A549 (cell line): ENCODE data around the gene ZBTB8OS. TPM values are rescaled to one million over a fixed set of nuclear protein-coding genes. Genes with fewer than 3 reads are reported as not detected.
"Not testable (repeated sequence)": the region's sequence is repeated elsewhere in the genome, so short reads cannot be mapped to it uniquely, and the experiment has no call there.

ENCODE experiments used
- ATAC-seq, 2 experiments: fragments of 200-7000 bp in 1 of 2; fragments of >200 bp in 1 of 2; cut with Nextera tagmentation in 1 of 2; cut with Tn5 transposase in 1 of 2; 3 replicates each; pipeline versions ENCODE4 v1.8.0 to v1.9.1; 2018 to 2020; ENCODE audit warnings: mild to moderate bottlenecking in 1 of 2, moderate library complexity in 1 of 2
- CTCF ChIA-PET: fragments of 300-600 bp; sonication (Branson Sonifier 250); formaldehyde crosslinking; extraction: SDS; loops from one replicate; lab custom pipeline; 2021; ENCODE audit warnings: antibody characterized with exemption, inconsistent platforms; lab: Yijun Ruan, JAX
- POLR2A ChIA-PET: fragments of 350-600 bp; formaldehyde crosslinking; extraction: SDS; loops from one replicate; lab custom pipeline; 2021; ENCODE audit warnings: antibody characterized with exemption, inconsistent platforms; lab: Yijun Ruan, JAX
- DNase-seq, 2 experiments: peaks; one replicate each; pipeline versions ENCODE4 v3.0.0 to v3.0.0-alpha.2; 2011 to 2016; ENCODE audit warnings: low read depth in 1 of 2, low spot score in 1 of 2
- FAIRE-seq: peaks from 2 replicates; lab custom pipeline; 2011; peaks lifted over from hg19 to GRCh38; lab: Jason Lieb, UNC
- H3K27ac ChIP-seq, 2 experiments: fragments of >200 bp; sonication (Bioruptor Twin); formaldehyde crosslinking; 3 replicates each; pipeline ENCODE4 v1.5.1; 2016 to 2017
- H3K4me1 ChIP-seq: fragments of >200 bp; sonication (Bioruptor Twin); formaldehyde crosslinking; 3 replicates; pipeline ENCODE4 v1.6.1; 2016
- H3K4me2 ChIP-seq: fragments of >200 bp; sonication (Bioruptor Twin); formaldehyde crosslinking; 3 replicates; pipeline ENCODE4 v1.6.1; 2016
- H3K4me3 ChIP-seq: fragments of >200 bp; sonication (Bioruptor Twin); formaldehyde crosslinking; 3 replicates; pipeline ENCODE4 v1.5.1; 2016
- H3K9me3 ChIP-seq: fragments of >200 bp; sonication (Bioruptor Twin); formaldehyde crosslinking; 3 replicates; pipeline ENCODE4 v1.6.1; 2016
- BHLHE40 ChIP-seq: IDR thresholded peaks from 2 replicates; pipeline ENCODE4 v1.6.1; 2012; ENCODE audit warnings: low read depth, low read length, inconsistent platforms
- CBX2 ChIP-seq: fragments of 200-600 bp; sonication (generic); IDR thresholded peaks from 2 replicates; pipeline ENCODE4 v1.6.1; 2016; ENCODE audit warnings: low read depth, mild to moderate bottlenecking, borderline replicate concordance
- CBX8 ChIP-seq: fragments of 200-600 bp; sonication (generic); IDR thresholded peaks from 2 replicates; pipeline ENCODE4 v1.6.1; 2016
- CEBPB ChIP-seq, 2 experiments: fragments of >200 bp in 1 of 2; sonication (Bioruptor Twin) in 1 of 2; formaldehyde crosslinking in 1 of 2; IDR thresholded peaks; 2 replicates each; pipeline ENCODE4 v1.6.1; 2012 to 2016
- EP300 ChIP-seq, 2 experiments: fragments of >200 bp; sonication (Bioruptor Twin); formaldehyde crosslinking; IDR thresholded peaks; 2 replicates in 1 of 2; 3 replicates in 1 of 2; pipeline ENCODE4 v1.6.1; 2016 to 2017
- FOSB ChIP-seq: fragments of 250-450 bp; sonication (Bioruptor Pico); IDR thresholded peaks from 2 replicates; pipeline ENCODE4 v1.5.0; 2020; ENCODE audit warnings: mild to moderate bottlenecking, moderate library complexity
- GATA3 ChIP-seq: IDR thresholded peaks from 2 replicates; pipeline ENCODE4 v1.6.1; 2012; ENCODE audit warnings: borderline replicate concordance
- HOXA7 ChIP-seq: fragments of 250-450 bp; sonication (Bioruptor Pico); IDR thresholded peaks from 2 replicates; pipeline ENCODE4 v1.5.0; 2020; ENCODE audit warnings: mild to moderate bottlenecking, moderate library complexity
- HOXB13 ChIP-seq: fragments of 250-450 bp; sonication (Bioruptor Pico); IDR thresholded peaks from 2 replicates; pipeline ENCODE4 v1.5.0; 2020; ENCODE audit warnings: low read depth, mild to moderate bottlenecking, moderate library complexity
- HOXB5 ChIP-seq: fragments of 250-450 bp; sonication (Bioruptor Pico); IDR thresholded peaks from 2 replicates; pipeline ENCODE4 v1.5.0; 2020; ENCODE audit warnings: mild to moderate bottlenecking, moderate library complexity
- JUN ChIP-seq, 2 experiments: fragments of >200 bp; sonication (Bioruptor Twin); formaldehyde crosslinking; IDR thresholded peaks; 2 replicates in 1 of 2; 3 replicates in 1 of 2; pipeline ENCODE4 v1.6.1; 2016 to 2017
- KDM5A ChIP-seq: fragments of 200-600 bp; sonication (generic); IDR thresholded peaks from 2 replicates; pipeline ENCODE4 v1.6.1; 2016; ENCODE audit warnings: antibody characterized with exemption, mild to moderate bottlenecking
- NFE2L2 ChIP-seq: fragments of 150-350 bp; conservative IDR thresholded peaks from 2 replicates; pipeline ENCODE4 v1.6.1; 2014; ENCODE audit warnings: low read length
- NPAS2 ChIP-seq: fragments of 250-450 bp; sonication (Bioruptor Pico); IDR thresholded peaks from 2 replicates; pipeline ENCODE4 v1.8.0; 2022; ENCODE audit warnings: mild to moderate bottlenecking, moderate library complexity, borderline replicate concordance
- RAD21 ChIP-seq, 2 experiments: fragments of >200 bp in 1 of 2; sonication (Bioruptor Twin) in 1 of 2; formaldehyde crosslinking in 1 of 2; IDR thresholded peaks in 1 of 2; conservative IDR thresholded peaks in 1 of 2; 2 replicates in 1 of 2; 3 replicates in 1 of 2; pipeline ENCODE4 v1.6.1; 2012 to 2018; ENCODE audit warnings: inconsistent platforms in 1 of 2
- RCOR1 ChIP-seq: fragments of 150-350 bp; IDR thresholded peaks from 2 replicates; pipeline ENCODE4 v1.6.1; 2014; ENCODE audit warnings: antibody characterized with exemption, low read length, low read depth
- RFX5 ChIP-seq: fragments of 450-650 bp; IDR thresholded peaks from 2 replicates; pipeline ENCODE4 v1.7.1; 2014; ENCODE audit warnings: antibody characterized with exemption, mild to moderate bottlenecking, moderate library complexity
- RNF2 ChIP-seq: fragments of 200-600 bp; sonication (generic); IDR thresholded peaks from 2 replicates; pipeline ENCODE4 v1.6.1; 2016; ENCODE audit warnings: low read depth, mild to moderate bottlenecking, antibody characterized with exemption, moderate library complexity, borderline replicate concordance
- SMC3 ChIP-seq: fragments of >200 bp; sonication (Bioruptor Twin); formaldehyde crosslinking; IDR thresholded peaks from 3 replicates; pipeline ENCODE4 v1.6.1; 2018; ENCODE audit warnings: inconsistent platforms
- SREBF2 ChIP-seq: fragments of 450-650 bp; IDR thresholded peaks from 2 replicates; pipeline ENCODE4 v1.6.1; 2014; ENCODE audit warnings: mild to moderate bottlenecking, moderate library complexity
- ZC3H11A ChIP-seq: fragments of 450-650 bp; IDR thresholded peaks from 2 replicates; pipeline ENCODE4 v1.6.1; 2014; ENCODE audit warnings: antibody characterized with exemption, mild to moderate bottlenecking
- WGBS: methylation state at CpG from one replicate; pipeline ENCODE4 v1.1.6; 2017; ENCODE audit errors: missing lambda C conversion rate; 5-methylcytosine and 5-hydroxymethylcytosine counted together
- polyA plus RNA-seq, 4 experiments: library from polyadenylated mRNA; depleted of rRNA in 3 of 4; stranded (reverse); fragments of >200 nt; fragmentation: RNase III in 1 of 4; extraction: RNeasy Plus Mini Kit Qiagen cat#74134 plus additional on column Dnase treatment in 1 of 4; gene quantifications; 2 replicates in 3 of 4; 3 replicates in 1 of 4; pipeline ENCODE4 v1.2.3, GENCODE V29; 2011 to 2017
- TF ChIP-seq, protein P1 (sequence below): fragments of >200 bp; sonication (Bioruptor Twin); formaldehyde crosslinking; IDR thresholded peaks from 3 replicates; pipeline ENCODE4 v1.5.1; 2016
- TF ChIP-seq, protein P2 (sequence below): fragments of >200 bp; sonication (Bioruptor Twin); formaldehyde crosslinking; IDR thresholded peaks from 2 replicates; pipeline ENCODE4 v1.6.1; 2016

The ZBTB8OS gene
- polyA plus RNA-seq, 2 of the 4 experiments (the other 2 are of a cell fraction): 85.4 to 101 TPM

DNA sequence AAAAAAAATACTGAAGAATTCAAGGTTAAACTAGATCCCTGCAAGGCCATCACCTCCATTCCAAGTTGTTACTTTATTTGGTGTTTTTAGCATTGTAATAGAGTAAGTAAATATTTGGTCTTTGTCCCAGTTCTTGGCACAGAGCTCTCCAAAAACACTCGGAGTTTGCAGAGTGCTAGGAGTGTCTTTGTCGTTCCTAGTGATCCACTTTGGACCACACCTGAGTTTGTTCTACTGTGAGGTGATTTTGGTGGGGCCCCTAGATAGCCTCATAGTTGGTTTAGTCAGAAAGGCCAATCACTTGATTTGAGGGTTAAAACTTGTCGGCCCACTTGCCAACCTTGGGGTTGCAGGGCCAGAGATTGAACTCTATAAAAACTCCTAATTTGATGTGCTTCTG lies 26.6 kb upstream of the ZBTB8OS start:
- Histone ChIP-seq H3K4me2 (no peak overlapping the region), H3K4me1 (no peaks in the 10 kb centered on the region), H3K27ac (no peak overlapping the region), H3K4me3 (no peak overlapping the region), H3K9me3 (no peaks in the 10 kb centered on the region)
- ChIA-PET CTCF (interaction anchor here (0.8 to 1.4 kb wide), 2 partner anchors 17 to 36 kb away, joined by 3 to 6 read pairs; no protein-coding TSS in a partner anchor), POLR2A (no interaction called here)
- FAIRE-seq (no peak), DNase-seq (no peak), ATAC-seq (no peak; a peak in 1 of 6 replicates)
- 32% methylated on average over 3 of the region's 3 CpGs for whole genome bisulfite sequencing
- no peak for TF ChIP-seq RNF2
- TF ChIP-seq EP300 (IDR thresholded peaks at IDR 0.05): no peak
- TF ChIP-seq CBX2: no peak
- no peak for TF ChIP-seq RAD21 (conservative IDR thresholded peaks at IDR 0.05 in 1 of 2, IDR thresholded peaks at IDR 0.05 in 1 of 2)
- no peak for TF ChIP-seq HOXB5 (CRISPR knock-in tag)
- TF ChIP-seq SMC3: no peak

DNA sequence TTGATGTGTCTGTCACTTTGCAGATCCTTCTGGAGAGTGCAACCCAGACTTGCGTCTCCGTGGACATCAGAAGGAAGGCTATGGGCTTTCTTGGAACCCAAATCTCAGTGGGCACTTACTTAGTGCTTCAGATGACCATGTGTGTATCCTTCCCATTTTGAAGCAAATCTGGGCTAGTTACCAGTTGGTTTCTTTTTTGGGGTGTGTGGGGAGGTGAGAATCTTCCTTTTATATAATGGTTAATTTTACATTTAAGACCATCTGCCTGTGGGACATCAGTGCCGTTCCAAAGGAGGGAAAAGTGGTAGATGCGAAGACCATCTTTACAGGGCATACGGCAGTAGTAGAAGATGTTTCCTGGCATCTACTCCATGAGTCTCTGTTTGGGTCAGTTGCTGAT lies 18.4 kb upstream of the ZBTB8OS start:
- H3K4me3 ChIP-seq, CTCF ChIA-PET: not testable (repeated sequence)

DNA sequence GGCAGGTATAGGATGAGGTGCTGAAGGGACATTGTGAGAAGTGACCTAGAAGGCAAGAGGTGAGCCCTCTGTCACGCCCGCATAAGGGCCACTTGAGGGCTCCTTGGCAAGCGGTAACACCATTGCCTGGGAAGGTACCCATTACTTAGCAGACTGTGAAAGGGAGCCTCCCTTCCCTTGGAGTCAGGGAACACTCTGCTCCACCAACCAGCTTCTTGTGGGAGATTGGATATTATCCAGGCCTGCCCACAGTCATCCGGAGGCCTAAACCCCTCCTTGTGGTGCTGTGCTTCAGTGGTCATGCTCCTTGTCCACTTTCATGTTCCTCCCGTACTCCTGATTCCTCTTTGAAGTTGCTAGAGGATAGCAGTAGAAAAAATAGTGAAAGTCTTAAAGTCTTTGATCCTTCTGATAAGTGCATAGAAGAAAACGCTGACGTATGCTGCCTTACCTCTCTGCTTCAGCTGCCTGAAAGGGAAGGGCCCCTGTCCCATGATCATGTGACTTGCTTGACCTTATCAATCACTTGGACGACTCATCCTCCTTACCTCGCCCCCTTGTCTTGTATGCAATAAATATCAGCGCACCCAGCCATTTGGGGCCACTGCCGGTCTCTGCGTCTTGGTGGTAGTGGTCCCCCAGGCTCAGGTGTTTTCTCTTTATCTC lies 16.7 kb upstream of the ZBTB8OS start:
- Histone ChIP-seq H3K27ac (no peak overlapping the region), H3K4me1 (no peaks in the 10 kb centered on the region), H3K9me3 (no peaks in the 10 kb centered on the region), H3K4me2 (no peak overlapping the region), H3K4me3 (no peak overlapping the region)
- TF ChIP-seq HOXA7 (CRISPR knock-in tag): no peak
- TF ChIP-seq BHLHE40: no peak
- no peak for TF ChIP-seq NFE2L2
- no peak for TF ChIP-seq ZC3H11A
- TF ChIP-seq RCOR1: no peak
- TF ChIP-seq SMC3: no peak
- no peak for ATAC-seq
- ChIA-PET CTCF (interaction anchor here (0.5 kb wide), 1 partner anchor 147 kb away, joined by 3 read pairs; no protein-coding TSS in a partner anchor), POLR2A (interaction anchor here (0.6 kb wide), 1 partner anchor 16 kb away, joined by 3 read pairs; no protein-coding TSS in a partner anchor)
- DNase-seq: no peak
- WGBS: 91% methylated on average over 12 of the region's 12 CpGs
- FAIRE-seq: no peak

More for the DNA sequence above, 18.4 kb upstream of the ZBTB8OS start:
- DNase-seq, POLR2A ChIA-PET, FAIRE-seq, H3K27ac ChIP-seq, H3K4me1 ChIP-seq, H3K4me2 ChIP-seq, H3K9me3 ChIP-seq, ATAC-seq: not testable (repeated sequence)
- WGBS: 95% methylated on average over 5 of the region's 5 CpGs

DNA sequence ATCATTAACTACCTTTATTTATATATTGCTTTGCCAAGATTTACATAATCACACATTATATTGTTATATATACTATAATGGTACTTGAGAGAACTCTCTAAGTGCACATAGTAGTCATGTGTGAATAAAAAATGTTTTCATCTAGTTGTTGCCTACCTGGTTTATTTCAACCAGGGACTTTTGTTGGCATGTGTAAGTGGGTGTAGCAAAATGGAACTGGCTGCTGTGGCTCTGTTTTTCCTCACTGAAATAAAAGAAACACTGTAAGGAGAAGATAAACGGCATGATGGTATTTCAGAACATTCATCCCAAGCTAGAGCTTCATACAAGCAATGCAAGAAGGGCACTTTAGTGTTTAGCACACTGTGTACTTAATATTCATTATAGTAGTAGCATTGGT lies 15.6 kb upstream of the ZBTB8OS start:
- H3K4me1 ChIP-seq: no peaks in the 10 kb centered on the region
- DNase-seq (no peak), FAIRE-seq (no peak), ATAC-seq (no peak)
- H3K9me3 ChIP-seq: no peaks in the 10 kb centered on the region
- 68% methylated on average over 1 of the region's 1 CpG for WGBS
- ChIA-PET CTCF (no interaction called here), POLR2A (no interaction called here)
- H3K4me3 ChIP-seq: no peak overlapping the region
- TF ChIP-seq, protein P1, sequence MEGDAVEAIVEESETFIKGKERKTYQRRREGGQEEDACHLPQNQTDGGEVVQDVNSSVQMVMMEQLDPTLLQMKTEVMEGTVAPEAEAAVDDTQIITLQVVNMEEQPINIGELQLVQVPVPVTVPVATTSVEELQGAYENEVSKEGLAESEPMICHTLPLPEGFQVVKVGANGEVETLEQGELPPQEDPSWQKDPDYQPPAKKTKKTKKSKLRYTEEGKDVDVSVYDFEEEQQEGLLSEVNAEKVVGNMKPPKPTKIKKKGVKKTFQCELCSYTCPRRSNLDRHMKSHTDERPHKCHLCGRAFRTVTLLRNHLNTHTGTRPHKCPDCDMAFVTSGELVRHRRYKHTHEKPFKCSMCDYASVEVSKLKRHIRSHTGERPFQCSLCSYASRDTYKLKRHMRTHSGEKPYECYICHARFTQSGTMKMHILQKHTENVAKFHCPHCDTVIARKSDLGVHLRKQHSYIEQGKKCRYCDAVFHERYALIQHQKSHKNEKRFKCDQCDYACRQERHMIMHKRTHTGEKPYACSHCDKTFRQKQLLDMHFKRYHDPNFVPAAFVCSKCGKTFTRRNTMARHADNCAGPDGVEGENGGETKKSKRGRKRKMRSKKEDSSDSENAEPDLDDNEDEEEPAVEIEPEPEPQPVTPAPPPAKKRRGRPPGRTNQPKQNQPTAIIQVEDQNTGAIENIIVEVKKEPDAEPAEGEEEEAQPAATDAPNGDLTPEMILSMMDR: no peak
- no peak for TF ChIP-seq RFX5
- TF ChIP-seq CBX8: no peak
- H3K27ac ChIP-seq: no peak overlapping the region
- H3K4me2 ChIP-seq: no peak overlapping the region

DNA sequence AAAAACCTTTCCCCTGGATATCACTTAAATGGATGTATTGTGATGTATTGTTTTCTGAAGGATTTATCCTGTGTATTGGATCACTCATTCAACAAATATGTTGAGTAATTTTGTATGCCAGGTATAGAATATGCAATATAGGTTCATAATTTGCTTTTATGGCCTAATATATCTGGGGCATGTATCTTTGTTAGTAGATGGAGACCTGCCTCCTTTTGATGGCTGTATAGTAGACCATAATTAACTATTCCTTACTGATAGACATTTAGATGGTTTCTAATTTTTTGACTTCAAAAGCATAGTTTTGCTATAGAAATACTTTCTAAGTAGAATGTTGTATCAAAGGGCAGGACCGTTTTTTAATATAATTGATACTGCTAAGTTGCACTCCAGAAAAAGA lies 9.2 kb upstream of the ZBTB8OS start:
- Histone ChIP-seq H3K9me3 (no peaks in the 10 kb centered on the region), H3K4me3 (no peak overlapping the region), H3K4me2 (no peak overlapping the region), H3K27ac (no peak overlapping the region), H3K4me1 (no peaks in the 10 kb centered on the region)
- WGBS: 89% methylated on average over 1 of the region's 1 CpG
- no peak for DNase-seq
- ChIA-PET POLR2A (interaction anchor here (0.6 to 1.2 kb wide), 2 partner anchors 8 to 9 kb away, joined by 5 read pairs; partner anchors contain the start of gene RBBP4), CTCF (interaction anchor here (1.1 kb wide), 1 partner anchor 17 kb away, joined by 3 read pairs; no protein-coding TSS in a partner anchor)
- TF ChIP-seq KDM5A: no peak
- no peak for TF ChIP-seq HOXB13 (CRISPR knock-in tag)
- TF ChIP-seq CEBPB (IDR thresholded peaks at IDR 0.05): no peak
- TF ChIP-seq JUN (IDR thresholded peaks at IDR 0.05): no peak
- no peak for TF ChIP-seq GATA3
- TF ChIP-seq, protein P2, sequence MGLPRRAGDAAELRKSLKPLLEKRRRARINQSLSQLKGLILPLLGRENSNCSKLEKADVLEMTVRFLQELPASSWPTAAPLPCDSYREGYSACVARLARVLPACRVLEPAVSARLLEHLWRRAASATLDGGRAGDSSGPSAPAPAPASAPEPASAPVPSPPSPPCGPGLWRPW: no peak
- TF ChIP-seq RAD21 (conservative IDR thresholded peaks at IDR 0.05 in 1 of 2, IDR thresholded peaks at IDR 0.05 in 1 of 2): no peak
- TF ChIP-seq NPAS2 (CRISPR knock-in tag): no peak
- TF ChIP-seq SREBF2: no peak
- TF ChIP-seq FOSB: no peak
- no peak for FAIRE-seq
- ATAC-seq: no peak
